A549 (cell line): ENCODE data around the gene FRS2. TPM values are rescaled to one million over a fixed set of nuclear protein-coding genes. Genes with fewer than 3 reads are reported as not detected.

ENCODE experiments used
- ATAC-seq, 2 experiments: fragments of 200-7000 bp in 1 of 2; fragments of >200 bp in 1 of 2; cut with Nextera tagmentation in 1 of 2; cut with Tn5 transposase in 1 of 2; 3 replicates each; pipeline versions ENCODE4 v1.8.0 to v1.9.1; 2018 to 2020; ENCODE audit warnings: mild to moderate bottlenecking in 1 of 2, moderate library complexity in 1 of 2
- CTCF ChIA-PET: fragments of 300-600 bp; sonication (Branson Sonifier 250); formaldehyde crosslinking; extraction: SDS; loops from one replicate; lab custom pipeline; 2021; ENCODE audit warnings: antibody characterized with exemption, inconsistent platforms; lab: Yijun Ruan, JAX
- POLR2A ChIA-PET: fragments of 350-600 bp; formaldehyde crosslinking; extraction: SDS; loops from one replicate; lab custom pipeline; 2021; ENCODE audit warnings: antibody characterized with exemption, inconsistent platforms; lab: Yijun Ruan, JAX
- DNase-seq, 2 experiments: peaks; one replicate each; pipeline versions ENCODE4 v3.0.0 to v3.0.0-alpha.2; 2011 to 2016; ENCODE audit warnings: low read depth in 1 of 2, low spot score in 1 of 2
- FAIRE-seq: peaks from 2 replicates; lab custom pipeline; 2011; peaks lifted over from hg19 to GRCh38; lab: Jason Lieb, UNC
- H3K27ac ChIP-seq, 2 experiments: fragments of >200 bp; sonication (Bioruptor Twin); formaldehyde crosslinking; 3 replicates each; pipeline ENCODE4 v1.5.1; 2016 to 2017
- H3K4me1 ChIP-seq: fragments of >200 bp; sonication (Bioruptor Twin); formaldehyde crosslinking; 3 replicates; pipeline ENCODE4 v1.6.1; 2016
- H3K4me2 ChIP-seq: fragments of >200 bp; sonication (Bioruptor Twin); formaldehyde crosslinking; 3 replicates; pipeline ENCODE4 v1.6.1; 2016
- H3K4me3 ChIP-seq: fragments of >200 bp; sonication (Bioruptor Twin); formaldehyde crosslinking; 3 replicates; pipeline ENCODE4 v1.5.1; 2016
- H3K9me3 ChIP-seq: fragments of >200 bp; sonication (Bioruptor Twin); formaldehyde crosslinking; 3 replicates; pipeline ENCODE4 v1.6.1; 2016
- BHLHE40 ChIP-seq: IDR thresholded peaks from 2 replicates; pipeline ENCODE4 v1.6.1; 2012; ENCODE audit warnings: low read depth, low read length, inconsistent platforms
- CBX2 ChIP-seq: fragments of 200-600 bp; sonication (generic); IDR thresholded peaks from 2 replicates; pipeline ENCODE4 v1.6.1; 2016; ENCODE audit warnings: low read depth, mild to moderate bottlenecking, borderline replicate concordance
- CEBPB ChIP-seq, 2 experiments: fragments of >200 bp in 1 of 2; sonication (Bioruptor Twin) in 1 of 2; formaldehyde crosslinking in 1 of 2; IDR thresholded peaks; 2 replicates each; pipeline ENCODE4 v1.6.1; 2012 to 2016
- CHD4 ChIP-seq: fragments of 200-600 bp; sonication (generic); IDR thresholded peaks from 2 replicates; pipeline ENCODE4 v1.6.1; 2016; ENCODE audit warnings: antibody characterized with exemption, mild to moderate bottlenecking, borderline replicate concordance
- EHMT2 ChIP-seq: fragments of 200-600 bp; sonication (generic); IDR thresholded peaks from 2 replicates; pipeline ENCODE4 v1.6.1; 2016; ENCODE audit warnings: antibody characterized with exemption, low read depth, mild to moderate bottlenecking, moderate library complexity
- EP300 ChIP-seq, 2 experiments: fragments of >200 bp; sonication (Bioruptor Twin); formaldehyde crosslinking; IDR thresholded peaks; 2 replicates in 1 of 2; 3 replicates in 1 of 2; pipeline ENCODE4 v1.6.1; 2016 to 2017
- FOSB ChIP-seq: fragments of 250-450 bp; sonication (Bioruptor Pico); IDR thresholded peaks from 2 replicates; pipeline ENCODE4 v1.5.0; 2020; ENCODE audit warnings: mild to moderate bottlenecking, moderate library complexity
- FOSL2 ChIP-seq, 2 experiments: fragments of 450-650 bp in 1 of 2; fragments of >200 bp in 1 of 2; sonication (Bioruptor Twin) in 1 of 2; formaldehyde crosslinking; IDR thresholded peaks; 2 replicates each; pipeline versions ENCODE4 v1.5.0 to v1.6.1; 2016 to 2020; ENCODE audit warnings: mild to moderate bottlenecking in 1 of 2, moderate library complexity in 1 of 2
- FOXS1 ChIP-seq: fragments of 250-450 bp; sonication (Bioruptor Pico); IDR thresholded peaks from 2 replicates; pipeline ENCODE4 v1.5.0; 2020; ENCODE audit warnings: mild to moderate bottlenecking, moderate library complexity
- GATA3 ChIP-seq: IDR thresholded peaks from 2 replicates; pipeline ENCODE4 v1.6.1; 2012; ENCODE audit warnings: borderline replicate concordance
- HDAC2 ChIP-seq: fragments of 200-600 bp; sonication (generic); IDR thresholded peaks from 2 replicates; pipeline ENCODE4 v1.6.1; 2016
- HEYL ChIP-seq: fragments of 250-450 bp; sonication (Bioruptor Pico); IDR thresholded peaks from 2 replicates; pipeline ENCODE4 v1.8.0; 2021; ENCODE audit warnings: mild to moderate bottlenecking, moderate library complexity
- HMGXB4 ChIP-seq: fragments of 250-450 bp; sonication (Bioruptor Pico); IDR thresholded peaks from 2 replicates; pipeline ENCODE4 v1.5.0; 2021; ENCODE audit warnings: mild to moderate bottlenecking, moderate library complexity, borderline replicate concordance
- JUN ChIP-seq, 2 experiments: fragments of >200 bp; sonication (Bioruptor Twin); formaldehyde crosslinking; IDR thresholded peaks; 2 replicates in 1 of 2; 3 replicates in 1 of 2; pipeline ENCODE4 v1.6.1; 2016 to 2017
- JUNB ChIP-seq: fragments of >200 bp; sonication (Bioruptor Twin); formaldehyde crosslinking; IDR thresholded peaks from 2 replicates; pipeline ENCODE4 v1.6.1; 2016
- KDM1A ChIP-seq: fragments of 200-600 bp; sonication (generic); IDR thresholded peaks from 2 replicates; pipeline ENCODE4 v1.6.1; 2016; ENCODE audit warnings: low read depth, mild to moderate bottlenecking
- KDM5A ChIP-seq: fragments of 200-600 bp; sonication (generic); IDR thresholded peaks from 2 replicates; pipeline ENCODE4 v1.6.1; 2016; ENCODE audit warnings: antibody characterized with exemption, mild to moderate bottlenecking
- NFE2L2 ChIP-seq: fragments of 150-350 bp; conservative IDR thresholded peaks from 2 replicates; pipeline ENCODE4 v1.6.1; 2014; ENCODE audit warnings: low read length
- NR3C1 ChIP-seq: fragments of >200 bp; sonication (Bioruptor Twin); formaldehyde crosslinking; IDR thresholded peaks from 3 replicates; pipeline ENCODE4 v1.6.1; 2017
- PHF8 ChIP-seq: fragments of 200-600 bp; sonication (generic); IDR thresholded peaks from 2 replicates; pipeline ENCODE4 v1.6.1; 2016; ENCODE audit warnings: low read depth, mild to moderate bottlenecking, antibody characterized with exemption, moderate library complexity, borderline replicate concordance
- POLR2A ChIP-seq: IDR thresholded peaks from 2 replicates; pipeline ENCODE4 v1.6.1; 2012; ENCODE audit warnings: mild to moderate bottlenecking, low read length
- POLR2AphosphoS2 ChIP-seq: conservative IDR thresholded peaks from 2 replicates; pipeline ENCODE4 v1.6.1; 2012; ENCODE audit warnings: low read length, improper control_type of control experiment, inconsistent platforms
- RAD21 ChIP-seq, 2 experiments: fragments of >200 bp in 1 of 2; sonication (Bioruptor Twin) in 1 of 2; formaldehyde crosslinking in 1 of 2; IDR thresholded peaks in 1 of 2; conservative IDR thresholded peaks in 1 of 2; 2 replicates in 1 of 2; 3 replicates in 1 of 2; pipeline ENCODE4 v1.6.1; 2012 to 2018; ENCODE audit warnings: inconsistent platforms in 1 of 2
- RCOR1 ChIP-seq: fragments of 150-350 bp; IDR thresholded peaks from 2 replicates; pipeline ENCODE4 v1.6.1; 2014; ENCODE audit warnings: antibody characterized with exemption, low read length, low read depth
- RFX5 ChIP-seq: fragments of 450-650 bp; IDR thresholded peaks from 2 replicates; pipeline ENCODE4 v1.7.1; 2014; ENCODE audit warnings: antibody characterized with exemption, mild to moderate bottlenecking, moderate library complexity
- SMC3 ChIP-seq: fragments of >200 bp; sonication (Bioruptor Twin); formaldehyde crosslinking; IDR thresholded peaks from 3 replicates; pipeline ENCODE4 v1.6.1; 2018; ENCODE audit warnings: inconsistent platforms
- SREBF2 ChIP-seq: fragments of 450-650 bp; IDR thresholded peaks from 2 replicates; pipeline ENCODE4 v1.6.1; 2014; ENCODE audit warnings: mild to moderate bottlenecking, moderate library complexity
- ZFP36 ChIP-seq: fragments of 450-650 bp; IDR thresholded peaks from 2 replicates; pipeline ENCODE4 v1.6.1; 2014; ENCODE audit warnings: borderline replicate concordance; ENCODE audit not compliant: partially characterized antibody
- WGBS: methylation state at CpG from one replicate; pipeline ENCODE4 v1.1.6; 2017; ENCODE audit errors: missing lambda C conversion rate; 5-methylcytosine and 5-hydroxymethylcytosine counted together
- polyA plus RNA-seq, 4 experiments: library from polyadenylated mRNA; depleted of rRNA in 3 of 4; stranded (reverse); fragments of >200 nt; fragmentation: RNase III in 1 of 4; extraction: RNeasy Plus Mini Kit Qiagen cat#74134 plus additional on column Dnase treatment in 1 of 4; gene quantifications; 2 replicates in 3 of 4; 3 replicates in 1 of 4; pipeline ENCODE4 v1.2.3, GENCODE V29; 2011 to 2017

Gene FRS2
- polyA plus RNA-seq, 2 of the 4 experiments (the other 2 are of a cell fraction), result 14.9 to 28.6 TPM

- peak; percentile 7 for FAIRE-seq
- no peaks in the 10 kb centered on the region for H3K9me3 ChIP-seq
- no peaks in the 10 kb centered on the region for H3K4me1 ChIP-seq
- ATAC-seq, result no peak
- H3K4me2 ChIP-seq, result no peak overlapping the region
- TF ChIP-seq FOXS1 (CRISPR knock-in tag) (no peak), NFE2L2 (no peak), JUNB (no peak), SREBF2 (no peak), EHMT2 (no peak), FOSB (CRISPR knock-in tag) (no peak), RFX5 (no peak), RCOR1 (no peak)
- TF ChIP-seq, all 56 proteins: peak for 0
- WGBS, result 79% methylated on average over 3 of the region's 3 CpGs
- Histone ChIP-seq H3K27ac (no peak overlapping the region), H3K4me3 (no peak overlapping the region)
- DNase-seq, result no peak
- POLR2A ChIA-PET, result no interaction called here
- CTCF ChIA-PET, result interaction anchor here (0.5 kb wide), 1 partner anchor 10 kb away, joined by 3 read pairs; no protein-coding TSS in a partner anchor
Measured at GRCh38 chr12:69440016-69440415, 30.2 kb upstream of the FRS2 start.

GRCh38 chr12:69440886-69441285 is 29.3 kb upstream of the FRS2 start:
- Histone ChIP-seq H3K27ac (no peak overlapping the region), H3K4me3 (no peak overlapping the region), H3K4me2 (no peak overlapping the region), H3K4me1 (no peaks in the 10 kb centered on the region), H3K9me3 (no peaks in the 10 kb centered on the region)
- ChIA-PET POLR2A (no interaction called here), CTCF (interaction anchor here (0.5 to 1.9 kb wide), 2 partner anchors 11 to 198 kb away, joined by 3 to 5 read pairs; no protein-coding TSS in a partner anchor)
- no peak for ATAC-seq
- DNase-seq, result no peak
- TF ChIP-seq RAD21 (conservative IDR thresholded peaks at IDR 0.05 in 1 of 2, IDR thresholded peaks at IDR 0.05 in 1 of 2) (no peak), KDM1A (no peak), NR3C1 (no peak), EP300 (IDR thresholded peaks at IDR 0.05) (no peak)
- FAIRE-seq, result no peak
- 69% methylated on average over 2 of the region's 2 CpGs for WGBS

- CTCF ChIA-PET, result no interaction called here
- H3K9me3 ChIP-seq, result no peaks in the 10 kb centered on the region
- DNase-seq (no peak), ATAC-seq (no peak), FAIRE-seq (no peak)
- H3K4me1 ChIP-seq, result no peaks in the 10 kb centered on the region
- H3K4me3 ChIP-seq, result no peak overlapping the region
- WGBS, result 65% methylated on average over 3 of the region's 3 CpGs
- H3K27ac ChIP-seq, result no peak overlapping the region
- POLR2A ChIA-PET, result no interaction called here
- no peak overlapping the region for H3K4me2 ChIP-seq
- TF ChIP-seq SREBF2, result no peak
- TF ChIP-seq FOSL2 (IDR thresholded peaks at IDR 0.05), result no peak
- no peak for TF ChIP-seq FOSL2 (CRISPR knock-in tag; IDR thresholded peaks at IDR 0.05)
- no peak for TF ChIP-seq SMC3
- TF ChIP-seq POLR2AphosphoS2, result no peak
- no peak for TF ChIP-seq CEBPB (IDR thresholded peaks at IDR 0.05)
- TF ChIP-seq CBX2, result no peak
Measured at GRCh38 chr12:69442894-69443293, 27.3 kb upstream of the FRS2 start.

- ATAC-seq (no peak), DNase-seq (no peak), FAIRE-seq (no peak)
- H3K4me1 ChIP-seq, result no peaks in the 10 kb centered on the region
- WGBS, result 73% methylated on average over 5 of the region's 5 CpGs
- ChIA-PET POLR2A (no interaction called here), CTCF (interaction anchor here (1.1 kb wide), 1 partner anchor 16 kb away, joined by 3 read pairs; no protein-coding TSS in a partner anchor)
- H3K4me2 ChIP-seq, result no peak overlapping the region
- no peak overlapping the region for H3K4me3 ChIP-seq
- TF ChIP-seq RFX5 (no peak), NFE2L2 (no peak), PHF8 (no peak), JUN (IDR thresholded peaks at IDR 0.05) (no peak), KDM5A (no peak), POLR2AphosphoS2 (no peak), JUNB (no peak), FOXS1 (CRISPR knock-in tag) (no peak), GATA3 (no peak), HMGXB4 (CRISPR knock-in tag) (no peak), POLR2A (no peak), CHD4 (no peak), HDAC2 (no peak), HEYL (CRISPR knock-in tag) (no peak), CBX2 (no peak), ZFP36 (no peak), BHLHE40 (no peak), EP300 (IDR thresholded peaks at IDR 0.05) (no peak)
- H3K9me3 ChIP-seq, result no peaks in the 10 kb centered on the region
- no peak overlapping the region for H3K27ac ChIP-seq
Measured at GRCh38 chr12:69443916-69444315, 26.3 kb upstream of the FRS2 start.
